WERI-Rb-1 (cell line): ENCODE results near the gene TSPEAR.

ENCODE experiments used
- DNase-seq: peaks from one replicate; pipeline ENCODE4 v3.0.0-alpha.2; 2020
- H3K27ac ChIP-seq: fragments of 250-450 bp; sonication (Bioruptor Pico); 2 replicates; pipeline ENCODE4 v1.5.1; 2020; ENCODE audit warnings: mild to moderate bottlenecking, moderate library complexity
- H3K27me3 ChIP-seq: fragments of 250-450 bp; sonication (Bioruptor Pico); 2 replicates; pipeline ENCODE4 v1.5.1; 2021; ENCODE audit warnings: mild to moderate bottlenecking, low read depth, moderate library complexity; ENCODE audit not compliant: insufficient read depth, severe bottlenecking
- H3K36me3 ChIP-seq: fragments of 250-450 bp; sonication (Bioruptor Pico); 2 replicates; pipeline ENCODE4 v1.5.1; 2020; ENCODE audit warnings: mild to moderate bottlenecking, moderate library complexity
- H3K4me3 ChIP-seq: 2 replicates; pipeline ENCODE4 v1.5.1; 2011; ENCODE audit warnings: low read depth, mild to moderate bottlenecking, control low read depth, low read length
- H3K9me3 ChIP-seq: fragments of 250-450 bp; sonication (Bioruptor Pico); 2 replicates; pipeline ENCODE4 v1.5.1; 2021; ENCODE audit warnings: mild to moderate bottlenecking, moderate library complexity; ENCODE audit not compliant: severe bottlenecking
- TF ChIP-seq, protein P1 (sequence below): IDR thresholded peaks from 2 replicates; pipeline ENCODE4 v1.5.1; 2011; ENCODE audit warnings: low read depth, mild to moderate bottlenecking, control low read depth, inconsistent platforms, low read length

Gene TSPEAR

DNA sequence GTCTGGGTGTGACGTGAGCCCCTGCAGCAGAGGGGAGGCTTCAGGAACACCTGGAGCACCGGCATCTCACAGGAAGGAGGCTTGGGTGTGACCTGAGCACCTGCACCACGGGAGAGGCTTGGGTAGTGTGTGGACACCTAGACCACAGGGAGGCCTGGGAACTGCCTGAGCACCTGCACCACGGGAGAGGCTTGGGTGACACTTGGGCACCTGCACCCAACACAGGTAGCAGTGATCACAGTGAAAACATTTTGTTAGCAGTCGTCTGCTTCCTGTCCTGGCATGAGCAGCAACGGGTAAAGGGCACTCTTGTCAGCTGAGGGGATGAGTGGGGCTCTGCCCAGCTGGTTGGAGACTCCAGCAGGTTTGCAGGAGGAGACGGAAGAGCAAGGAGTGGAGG, 233.7 kb downstream of the TSPEAR start:
- Histone ChIP-seq H3K36me3 (no peaks in the 10 kb centered on the region), H3K27me3 (no peaks in the 10 kb centered on the region), H3K9me3 (no peaks in the 10 kb centered on the region), H3K27ac (no peak overlapping the region), H3K4me3 (no peak overlapping the region)
- no peak for DNase-seq
- TF ChIP-seq, protein P1, sequence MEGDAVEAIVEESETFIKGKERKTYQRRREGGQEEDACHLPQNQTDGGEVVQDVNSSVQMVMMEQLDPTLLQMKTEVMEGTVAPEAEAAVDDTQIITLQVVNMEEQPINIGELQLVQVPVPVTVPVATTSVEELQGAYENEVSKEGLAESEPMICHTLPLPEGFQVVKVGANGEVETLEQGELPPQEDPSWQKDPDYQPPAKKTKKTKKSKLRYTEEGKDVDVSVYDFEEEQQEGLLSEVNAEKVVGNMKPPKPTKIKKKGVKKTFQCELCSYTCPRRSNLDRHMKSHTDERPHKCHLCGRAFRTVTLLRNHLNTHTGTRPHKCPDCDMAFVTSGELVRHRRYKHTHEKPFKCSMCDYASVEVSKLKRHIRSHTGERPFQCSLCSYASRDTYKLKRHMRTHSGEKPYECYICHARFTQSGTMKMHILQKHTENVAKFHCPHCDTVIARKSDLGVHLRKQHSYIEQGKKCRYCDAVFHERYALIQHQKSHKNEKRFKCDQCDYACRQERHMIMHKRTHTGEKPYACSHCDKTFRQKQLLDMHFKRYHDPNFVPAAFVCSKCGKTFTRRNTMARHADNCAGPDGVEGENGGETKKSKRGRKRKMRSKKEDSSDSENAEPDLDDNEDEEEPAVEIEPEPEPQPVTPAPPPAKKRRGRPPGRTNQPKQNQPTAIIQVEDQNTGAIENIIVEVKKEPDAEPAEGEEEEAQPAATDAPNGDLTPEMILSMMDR, result no peak

DNA sequence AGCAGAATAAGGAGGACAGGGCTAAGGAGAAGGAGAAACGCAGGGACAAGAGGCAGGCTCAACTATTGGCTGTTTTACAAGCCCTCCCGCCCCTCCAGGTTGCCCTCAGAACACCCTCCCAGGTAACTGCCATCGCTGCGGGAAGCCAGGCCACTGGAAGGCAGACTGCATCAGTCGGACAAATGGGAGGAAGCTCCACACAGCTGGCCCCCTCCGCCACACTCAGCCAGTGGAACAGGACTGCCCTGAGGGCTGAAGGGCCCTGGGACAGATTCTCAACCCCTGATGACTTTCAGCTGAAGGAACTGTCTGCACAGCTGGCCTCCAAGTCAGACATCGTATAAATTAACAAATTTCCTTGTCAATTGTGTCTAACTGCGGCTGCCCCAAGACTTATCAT, 234.2 kb downstream of the TSPEAR start:
- TF ChIP-seq, protein P1, result no peak
- H3K27ac ChIP-seq, result no peak overlapping the region
- no peak overlapping the region for H3K4me3 ChIP-seq
- no peak for DNase-seq
- H3K9me3 ChIP-seq, result no peaks in the 10 kb centered on the region
- H3K27me3 ChIP-seq, result no peaks in the 10 kb centered on the region
- H3K36me3 ChIP-seq, result no peaks in the 10 kb centered on the region

DNA sequence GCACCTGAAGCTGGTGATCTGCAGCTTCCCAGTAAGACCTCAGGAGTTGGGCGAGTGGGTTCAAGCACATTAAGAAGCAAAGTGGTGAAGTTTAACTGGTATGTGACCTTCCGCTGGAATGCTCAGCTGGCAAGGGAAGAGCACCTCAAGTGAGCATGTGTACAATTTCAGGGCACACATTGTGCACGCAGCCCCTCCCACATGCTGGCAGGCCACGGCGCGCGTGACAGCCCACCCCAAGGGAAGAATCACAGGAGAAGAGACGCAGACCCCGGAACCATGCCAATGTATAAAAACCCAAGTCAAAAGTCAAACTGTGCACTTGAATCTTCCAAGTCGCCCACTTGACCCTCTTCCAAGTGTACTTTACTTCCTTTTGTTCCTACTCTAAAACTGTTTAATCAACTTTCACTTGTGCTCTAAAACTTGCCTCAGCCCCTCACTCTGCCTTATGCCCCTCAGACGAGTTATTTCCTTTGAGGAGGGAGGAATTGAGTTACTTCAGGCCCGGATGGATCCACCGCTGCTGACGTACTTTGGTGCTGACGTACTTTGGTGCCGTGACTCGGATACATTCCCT, 236.0 kb downstream of the TSPEAR start:
- no peak for DNase-seq
- Histone ChIP-seq H3K4me3 (no peak overlapping the region), H3K36me3 (no peaks in the 10 kb centered on the region), H3K9me3 (no peaks in the 10 kb centered on the region), H3K27me3 (no peaks in the 10 kb centered on the region), H3K27ac (no peak overlapping the region)
- TF ChIP-seq, protein P1, result no peak

DNA sequence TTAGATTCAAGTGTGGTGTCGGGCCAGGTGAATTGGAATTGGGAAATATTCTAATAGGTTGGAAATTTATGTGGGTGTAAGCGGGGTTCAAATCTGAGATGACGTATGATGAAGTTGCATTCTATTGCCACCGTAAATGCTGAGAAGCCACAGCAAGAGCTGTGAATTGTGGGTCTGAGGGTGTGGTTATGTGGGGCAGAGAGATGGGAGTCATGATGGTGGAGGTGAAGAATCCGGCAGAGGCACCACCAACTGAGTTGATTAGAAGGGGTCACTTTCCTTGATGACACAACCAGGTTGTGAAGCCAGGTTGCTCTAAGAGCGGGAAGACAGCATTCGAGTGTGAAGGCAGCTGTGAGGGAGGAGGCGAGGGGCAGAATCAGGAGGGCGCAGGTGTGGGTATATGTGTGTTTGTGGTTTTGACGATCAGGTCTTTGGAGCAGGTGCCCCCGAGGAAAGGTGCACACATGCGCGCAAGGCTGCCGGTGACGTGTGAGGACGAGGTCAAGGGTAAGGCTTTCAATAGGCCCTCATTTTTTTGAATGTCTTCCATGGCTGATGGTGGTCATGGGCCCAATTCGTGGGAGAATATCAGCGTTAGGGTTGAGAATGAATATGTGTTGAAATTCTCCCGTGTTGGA, 237.3 kb downstream of the TSPEAR start:
- no peaks in the 10 kb centered on the region for H3K27me3 ChIP-seq
- no peaks in the 10 kb centered on the region for H3K36me3 ChIP-seq
- no peak overlapping the region for H3K27ac ChIP-seq
- TF ChIP-seq, protein P1, result no peak
- no peaks in the 10 kb centered on the region for H3K9me3 ChIP-seq
- H3K4me3 ChIP-seq, result no peak overlapping the region
- no peak for DNase-seq

DNA sequence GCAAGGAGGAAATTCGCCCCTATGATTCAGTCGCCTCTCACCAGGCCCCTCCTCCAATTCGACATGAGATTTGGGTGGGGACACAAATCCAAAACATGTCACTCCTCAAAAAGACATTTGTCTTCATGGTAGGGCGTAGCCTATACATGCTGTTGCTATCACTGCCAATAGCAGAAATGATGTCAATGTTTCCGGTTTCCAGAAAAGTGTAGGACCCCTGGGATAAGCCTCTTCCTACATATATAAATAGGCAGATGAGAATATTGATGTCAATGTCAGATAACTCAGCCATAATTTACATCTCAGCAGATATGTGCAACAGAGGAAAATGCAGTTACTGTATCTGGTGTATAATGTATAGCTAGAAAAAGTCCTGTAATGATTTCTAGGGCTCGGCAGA, 239.4 kb downstream of the TSPEAR start:
- TF ChIP-seq, protein P1, result no peak
- DNase-seq, result no peak
- Histone ChIP-seq H3K36me3 (no peaks in the 10 kb centered on the region), H3K27ac (no peak overlapping the region), H3K9me3 (no peaks in the 10 kb centered on the region), H3K4me3 (no peak overlapping the region), H3K27me3 (no peaks in the 10 kb centered on the region)

DNA sequence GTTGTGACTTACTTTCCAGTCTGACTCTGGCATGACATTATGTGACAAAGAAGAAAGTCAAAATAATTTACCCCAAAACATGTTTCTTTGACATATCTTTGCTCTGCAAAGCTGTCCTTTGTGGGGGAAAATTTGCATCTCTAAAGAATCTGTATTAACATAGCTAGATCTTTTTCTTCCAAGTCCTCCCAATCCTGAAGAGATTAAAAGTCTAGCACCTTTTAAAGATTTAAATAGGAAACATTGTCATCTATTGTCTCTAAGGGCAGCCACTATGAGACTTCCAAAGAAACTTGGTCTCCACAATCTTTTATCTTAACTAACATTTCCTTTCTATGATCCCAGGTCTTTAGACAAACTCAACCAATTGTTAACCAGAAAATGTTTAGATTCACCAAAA, 240.0 kb downstream of the TSPEAR start:
- H3K27me3 ChIP-seq, result no peaks in the 10 kb centered on the region
- H3K9me3 ChIP-seq, result no peaks in the 10 kb centered on the region
- DNase-seq, result no peak
- H3K27ac ChIP-seq, result no peak overlapping the region
- H3K36me3 ChIP-seq, result no peaks in the 10 kb centered on the region
- TF ChIP-seq, protein P1, result no peak
- no peak overlapping the region for H3K4me3 ChIP-seq
